GM19035 (cell line): ENCODE data around the gene PCDHGA1.

Experiments
- ATAC-seq: cut with Tn5 transposase; IDR thresholded peaks from one replicate; pipeline ENCODE4 v1.9.1; 2021; ENCODE audit not compliant: unreplicated experiment

Gene PCDHGA1

DNA sequence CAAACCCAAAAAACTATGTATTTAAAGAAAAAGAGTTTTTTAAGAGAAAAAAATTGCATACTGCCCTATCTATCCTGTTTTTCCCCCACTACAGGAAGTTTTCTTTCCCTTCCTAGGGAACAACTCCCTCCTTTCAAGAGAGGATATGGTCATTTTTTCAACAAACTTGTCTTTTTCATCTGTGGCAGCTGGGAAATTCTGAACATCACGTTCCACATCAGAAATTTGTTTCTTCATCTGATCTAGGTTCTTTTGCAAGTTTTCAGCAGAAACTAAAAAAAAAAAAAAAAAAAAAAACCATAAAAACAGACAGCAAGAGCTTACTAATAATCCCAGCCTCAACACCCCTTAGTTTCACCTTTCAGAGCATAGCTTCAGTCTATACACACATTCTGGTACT lies 197.1 kb downstream of the PCDHGA1 start:
- ATAC-seq, result no peak

DNA sequence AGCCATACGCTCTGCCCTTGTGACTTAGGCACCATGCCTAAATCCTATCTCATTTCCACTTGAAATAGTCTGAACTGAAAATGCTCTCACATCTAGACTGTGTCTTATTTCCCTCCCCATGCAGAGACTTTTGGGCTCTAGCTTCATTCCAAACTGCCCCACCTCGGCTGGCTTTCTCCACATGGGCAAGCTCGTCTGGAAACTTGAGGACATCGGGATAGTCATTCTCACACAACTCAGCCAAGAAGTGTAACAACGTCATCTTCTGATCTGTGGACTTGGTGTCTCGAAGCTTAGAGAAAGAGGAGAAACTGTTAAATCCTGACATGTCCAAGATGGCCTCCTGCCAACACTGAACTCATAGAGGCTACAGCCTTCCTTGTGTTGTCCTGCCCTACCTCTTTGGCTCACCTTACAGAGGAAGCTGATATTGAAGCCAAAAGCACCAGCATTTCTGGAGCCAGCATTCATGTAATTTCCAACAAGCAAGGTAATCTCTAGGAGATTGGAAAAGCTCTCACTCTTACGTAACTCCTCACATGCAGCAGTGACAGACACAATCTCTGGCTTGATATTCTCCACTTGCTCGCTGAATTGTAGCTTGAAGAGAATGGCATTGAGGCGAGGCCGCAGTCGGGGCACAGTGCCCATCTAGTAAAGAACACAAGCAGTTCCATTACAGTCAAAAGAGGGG lies 198.1 kb downstream of the PCDHGA1 start:
- ATAC-seq, result no peak

DNA sequence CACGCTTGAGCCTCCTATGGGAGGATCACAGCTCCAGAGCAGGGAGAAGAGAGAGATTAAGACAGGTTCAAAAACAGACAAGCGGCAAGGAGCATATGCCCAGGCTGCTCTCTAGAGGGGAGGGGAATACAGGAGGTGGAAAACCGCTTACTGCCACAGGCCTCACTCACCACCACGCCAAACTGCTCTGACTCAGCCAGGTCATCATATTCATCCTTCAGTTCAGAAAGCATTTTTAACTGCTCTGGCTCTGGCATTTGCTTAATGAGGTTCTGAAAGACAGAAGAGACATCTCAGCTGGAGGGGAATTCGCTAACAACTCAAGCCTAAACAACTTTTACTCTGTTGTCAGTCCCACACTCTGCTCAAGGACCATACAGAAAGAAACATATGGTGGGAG lies 198.7 kb downstream of the PCDHGA1 start:
- ATAC-seq, result no peak

- ATAC-seq, result no peak
Observed at GRCh38 chr5:141529873-141530272, 199.6 kb downstream of the PCDHGA1 start.

DNA sequence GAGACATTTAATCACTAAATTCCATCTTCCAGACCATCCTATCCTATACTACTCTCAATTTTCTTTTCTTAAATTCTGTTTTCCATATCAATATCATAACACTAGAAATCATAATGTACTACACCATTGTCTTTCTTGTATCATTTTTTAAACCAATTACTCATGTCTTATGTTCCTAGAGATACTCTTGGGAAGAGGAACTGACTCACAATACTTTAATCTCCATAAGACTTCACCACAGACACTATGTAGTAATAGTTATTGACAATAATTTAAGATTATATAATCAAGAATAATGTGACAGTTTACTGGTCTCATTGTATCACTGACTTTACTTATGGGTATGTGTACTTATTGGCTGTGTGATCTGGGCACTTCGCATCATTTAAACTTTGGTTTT lies 202.4 kb downstream of the PCDHGA1 start:
- no peak for ATAC-seq

DNA sequence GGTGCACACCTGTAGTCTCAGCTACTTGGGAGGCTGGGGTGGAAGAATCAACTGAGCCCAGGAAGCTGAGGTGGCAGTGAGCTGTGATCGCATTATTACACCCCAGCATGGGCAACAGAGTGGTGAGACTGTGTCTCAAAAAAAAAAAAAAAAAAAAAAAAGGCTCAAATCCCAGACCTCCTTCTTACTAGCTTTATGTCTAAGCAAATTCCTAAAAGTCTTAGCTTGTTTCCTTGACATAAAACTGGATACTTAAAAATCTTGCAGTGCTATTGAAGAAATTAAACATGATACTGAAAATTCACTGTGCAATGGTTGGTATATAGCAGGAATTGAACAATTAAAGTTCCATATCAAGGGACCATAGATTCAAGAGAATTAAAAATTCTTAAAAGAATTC lies 203.6 kb downstream of the PCDHGA1 start:
- no peak for ATAC-seq

- no peak for ATAC-seq
Observed at GRCh38 chr5:141534492-141535213, 204.3 kb downstream of the PCDHGA1 start.

- ATAC-seq, result no peak
Observed at GRCh38 chr5:141543053-141543452, 212.7 kb downstream of the PCDHGA1 start.

DNA sequence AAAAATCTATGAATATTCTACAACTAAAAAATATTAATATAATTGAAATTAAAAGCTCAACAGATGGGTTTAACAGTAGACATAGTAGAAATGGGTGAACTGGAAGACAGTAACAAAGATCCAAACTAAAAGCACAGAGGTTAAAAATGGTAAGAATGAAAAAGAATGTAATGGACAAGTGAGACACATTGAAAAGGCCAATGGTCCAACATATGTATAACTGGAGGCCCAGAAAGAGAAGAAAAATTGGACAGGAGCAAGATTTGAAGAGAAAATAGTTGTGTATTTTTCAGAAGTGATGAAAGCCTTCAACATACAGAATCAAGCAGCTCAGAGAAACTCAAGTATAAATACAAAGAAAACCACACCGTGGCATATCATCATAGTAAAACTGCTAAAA lies 217.2 kb downstream of the PCDHGA1 start:
- ATAC-seq, result no peak

DNA sequence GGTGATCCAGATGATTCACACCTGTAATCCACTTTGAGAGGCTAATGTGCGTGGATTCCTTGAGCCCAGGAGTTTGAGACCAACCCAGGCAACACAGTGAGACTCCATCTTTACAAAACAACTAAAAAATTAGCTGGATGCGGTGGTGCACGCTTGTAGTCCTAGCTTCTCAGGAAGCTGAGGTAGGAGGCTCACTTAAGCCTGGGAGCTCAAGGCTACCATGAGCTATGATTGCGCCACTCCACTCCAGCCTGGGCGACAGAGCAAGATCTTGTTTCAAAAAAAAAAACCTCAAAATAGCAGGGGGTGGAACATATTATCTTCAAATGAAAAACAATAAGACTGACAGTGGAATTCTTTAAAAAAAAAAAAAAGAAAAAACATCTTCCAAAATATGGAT lies 217.6 kb downstream of the PCDHGA1 start:
- ATAC-seq, result no peak

DNA sequence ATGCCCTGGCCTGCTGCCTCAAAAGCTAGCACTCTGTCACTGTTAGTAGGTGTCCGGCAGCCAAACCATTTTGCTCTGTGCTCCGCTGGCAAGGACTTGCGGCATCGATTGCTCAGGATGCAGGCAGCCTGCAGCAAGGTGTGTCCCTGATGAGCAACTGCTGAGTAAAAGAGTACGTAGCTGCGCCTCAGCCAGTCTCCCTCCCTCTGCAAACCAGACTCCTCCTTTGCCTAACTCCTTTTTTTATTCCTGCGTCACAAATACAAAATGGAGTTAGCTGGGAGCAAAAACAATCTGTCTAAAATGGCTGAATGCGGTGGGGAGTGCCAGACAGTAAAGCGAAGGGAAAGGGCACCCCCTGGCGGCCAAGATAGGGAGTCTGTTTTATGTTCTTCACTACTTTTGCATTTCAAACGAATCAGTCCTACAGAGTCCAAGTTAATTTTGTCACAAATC lies 227.4 kb downstream of the PCDHGA1 start:
- no peak for ATAC-seq

DNA sequence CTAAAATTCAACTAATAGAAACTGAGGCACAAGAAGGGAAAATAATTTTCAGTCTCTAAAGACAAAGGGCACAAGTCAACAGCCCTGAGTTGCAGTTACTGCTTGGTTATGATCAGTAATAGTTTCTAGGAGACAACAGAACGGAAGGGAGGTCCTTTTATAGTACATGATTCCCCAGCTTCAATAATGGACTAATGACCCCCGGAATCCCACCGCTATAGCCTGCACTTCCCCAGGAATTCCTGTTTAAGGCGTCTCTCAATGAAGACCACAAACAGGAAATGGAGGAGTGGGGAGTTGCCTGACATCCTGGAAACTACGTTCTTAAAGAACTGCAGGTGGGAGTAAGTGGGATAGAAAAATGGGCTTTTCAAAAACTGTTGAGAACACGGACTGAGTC lies 227.8 kb downstream of the PCDHGA1 start:
- ATAC-seq, result no peak

- ATAC-seq, result no peak
Observed at GRCh38 chr5:141559461-141559860, 229.1 kb downstream of the PCDHGA1 start.

- ATAC-seq, result no peak
Observed at GRCh38 chr5:141560151-141560550, 229.8 kb downstream of the PCDHGA1 start.

- no peak for ATAC-seq
Observed at GRCh38 chr5:141560725-141561483, 230.6 kb downstream of the PCDHGA1 start.
